ENCODE measurements around the gene PURB. TPM values are rescaled to one million over a fixed set of nuclear protein-coding genes. Genes with fewer than 3 reads are reported as not detected.
"Not testable (repeated sequence)": the region's sequence is repeated elsewhere in the genome, so short reads cannot be mapped to it uniquely, and the experiment has no call there.

Gene PURB
- total RNA-seq (29.9 TPM), polyA plus RNA-seq (1 to 10 TPM; 1.1 to 2.5 (median 1.9) TPM)

DNA sequence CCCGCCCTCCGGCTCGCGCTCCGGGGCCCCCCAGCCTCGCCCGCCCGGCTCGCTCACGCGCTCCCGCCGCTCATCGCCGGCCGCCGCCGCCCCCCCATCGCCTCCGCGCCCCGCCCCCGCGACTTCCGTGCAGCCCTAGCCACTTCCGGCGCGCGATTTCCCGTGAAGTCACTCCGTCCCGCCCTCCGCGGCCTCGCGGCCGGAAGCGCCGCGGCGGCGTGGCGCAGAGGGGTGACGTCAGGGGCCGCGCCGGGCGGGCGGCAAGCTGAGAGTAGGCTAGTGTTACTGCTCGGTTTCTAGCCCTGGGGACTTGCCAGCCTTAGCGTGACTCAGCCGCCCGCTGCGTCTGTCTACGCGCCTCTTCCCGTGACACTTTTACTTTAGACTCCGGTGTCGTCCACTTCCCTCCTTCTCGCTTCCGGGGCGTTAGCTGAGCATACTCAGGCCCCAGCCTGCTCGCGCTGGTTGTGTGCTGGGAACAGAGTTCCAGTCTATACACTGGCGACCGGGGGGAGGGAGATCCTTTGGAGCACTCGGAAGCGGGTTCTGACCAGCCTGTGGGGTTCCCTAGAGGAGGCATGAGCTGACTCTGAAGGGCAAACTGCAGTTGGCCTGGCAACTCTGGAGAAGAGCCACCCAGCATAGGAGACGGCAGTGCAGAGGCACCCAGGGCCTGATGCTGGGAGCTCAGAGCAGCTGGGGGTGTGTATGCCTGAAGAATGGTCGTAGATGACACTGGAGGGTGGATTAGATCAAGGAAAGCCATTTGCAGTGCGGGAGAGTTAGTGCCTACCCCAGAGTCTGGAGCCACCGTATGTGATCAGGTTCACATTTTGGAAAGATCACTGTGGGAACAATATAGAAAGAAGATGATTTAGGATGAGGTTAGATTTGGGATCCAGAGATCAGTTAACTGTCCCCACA, at the start of gene PURB:
TSS of gene PURB (minus strand) at position 137 of the 924 bp plus-strand sequence. CDS start 182 bp downstream, outside the sequence.
- peaks cover 51% of the 10 kb centered on the region for H3K4me1 ChIP-seq (ENCODE audit: control insufficient read depth, insufficient read depth, low read length, poor library complexity, severe bottlenecking)
- Mint-ChIP-seq H3K4me1 (peaks cover 5 to 47% (median 32%) of the 10 kb centered on the region in 4 donors), H3K4me3 (peak within 1 kb of the TSS; percentile 94 to 96 (median 96)), H3K36me3 (peaks cover 5% of the 10 kb centered on the region), H3K9me3 (peaks cover 0 to 11% (median 0%) of the 10 kb centered on the region in 7 donors), H3K27me3 (peaks cover 5% of the 10 kb centered on the region), H3K27ac (peak within 1 kb of the TSS; percentile 99 to 100 (median 99))
- H3K27ac ChIP-seq (ENCODE audit: insufficient read depth, low read length, poor library complexity, severe bottlenecking) = peak within 1 kb of the TSS; percentile 100
- H3K36me3 ChIP-seq (ENCODE audit: control insufficient read depth, insufficient read depth, low read length) = no peaks in the 10 kb centered on the region
- ATAC-seq (ENCODE audit: low read depth in 2 of 2) = peak; percentile 92
- peak; percentile 95 to 97 (median 96) for DNase-seq
- H3K27me3 ChIP-seq (ENCODE audit: control insufficient read depth, insufficient read depth, low read length) = no peaks in the 10 kb centered on the region
- H3K4me3 ChIP-seq (ENCODE audit: low read depth, low read length) = peak within 1 kb of the TSS; percentile 90
- H3K9me3 ChIP-seq (ENCODE audit: control insufficient read depth in 2 of 2, low read length in 2 of 2) = peaks cover 3 to 4% of the 10 kb centered on the region in 2 experiments

DNA sequence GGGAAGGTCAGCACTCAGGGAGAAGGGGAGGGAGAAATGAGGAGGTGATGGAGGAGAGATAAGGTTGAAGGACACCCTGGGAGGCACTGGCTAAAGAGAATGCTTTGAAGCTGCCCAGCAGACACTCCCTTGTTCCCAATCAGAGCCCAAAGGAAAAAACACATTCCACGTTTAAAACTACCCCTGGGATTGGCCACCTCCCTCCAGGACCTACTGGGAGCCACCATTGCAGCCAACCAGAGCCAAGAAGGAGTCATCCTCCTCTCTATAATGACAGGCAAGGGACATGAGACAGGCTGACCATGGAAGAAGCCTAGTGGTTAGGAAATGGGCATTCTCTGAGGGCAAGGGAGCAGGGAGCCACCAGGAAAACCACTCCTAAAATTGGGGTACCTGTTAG, 49.7 kb upstream of the PURB start:
- Histone ChIP-seq H3K4me1 (ENCODE audit: control insufficient read depth, insufficient read depth, low read length, poor library complexity, severe bottlenecking) (no peaks in the 10 kb centered on the region), H3K27me3 (ENCODE audit: control insufficient read depth, insufficient read depth, low read length) (peaks cover 5% of the 10 kb centered on the region), H3K4me3 (ENCODE audit: low read depth, low read length) (no peak overlapping the region), H3K9me3 (ENCODE audit: control insufficient read depth in 2 of 2, low read length in 2 of 2) (no peaks in the 10 kb centered on the region), H3K36me3 (ENCODE audit: control insufficient read depth, insufficient read depth, low read length) (no peaks in the 10 kb centered on the region), H3K27ac (ENCODE audit: insufficient read depth, low read length, poor library complexity, severe bottlenecking) (no peak overlapping the region)
- Mint-ChIP-seq H3K36me3 (no peaks in the 10 kb centered on the region), H3K4me3 (no peak overlapping the region), H3K27me3 (peaks cover 36% of the 10 kb centered on the region), H3K27ac (no peak overlapping the region), H3K9me3 (no peaks in the 10 kb centered on the region), H3K4me1 (peaks cover 0 to 8% (median 2%) of the 10 kb centered on the region in 4 donors)
- no peak for ATAC-seq (ENCODE audit: low read depth in 2 of 2)
- no peak for DNase-seq

DNA sequence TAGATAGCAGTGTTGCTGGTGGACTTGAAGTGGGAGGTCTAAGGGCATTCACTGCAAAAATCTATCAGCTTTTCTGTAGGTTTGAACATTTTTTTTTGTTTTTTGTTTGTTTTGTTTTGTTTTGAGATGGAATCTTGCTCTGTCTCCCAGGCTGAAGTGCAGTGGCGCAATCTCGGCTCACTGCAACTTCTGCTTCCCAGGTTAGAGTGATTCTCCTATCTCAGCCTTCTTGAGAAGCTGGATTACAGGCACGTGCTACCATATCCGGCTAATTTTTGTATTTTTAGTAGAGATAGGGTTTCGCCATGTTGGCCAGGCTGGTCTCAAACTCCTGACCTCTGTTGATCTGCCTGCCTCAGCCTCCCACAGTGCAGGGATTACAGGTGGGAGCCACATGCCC, 49.2 kb upstream of the PURB start:
- H3K27ac ChIP-seq (ENCODE audit: insufficient read depth, low read length, poor library complexity, severe bottlenecking); H3K4me3 ChIP-seq (ENCODE audit: low read depth, low read length); H3K27ac Mint-ChIP-seq; H3K9me3 ChIP-seq (ENCODE audit: control insufficient read depth in 2 of 2, low read length in 2 of 2); H3K4me3 Mint-ChIP-seq; H3K4me1 ChIP-seq (ENCODE audit: control insufficient read depth, insufficient read depth, low read length, poor library complexity, severe bottlenecking); H3K27me3 ChIP-seq (ENCODE audit: control insufficient read depth, insufficient read depth, low read length); H3K9me3 Mint-ChIP-seq; H3K36me3 Mint-ChIP-seq; H3K4me1 Mint-ChIP-seq; DNase-seq; ATAC-seq (ENCODE audit: low read depth in 2 of 2); H3K36me3 ChIP-seq (ENCODE audit: control insufficient read depth, insufficient read depth, low read length): not testable (repeated sequence)
- peaks cover 38% of the 10 kb centered on the region for H3K27me3 Mint-ChIP-seq

DNA sequence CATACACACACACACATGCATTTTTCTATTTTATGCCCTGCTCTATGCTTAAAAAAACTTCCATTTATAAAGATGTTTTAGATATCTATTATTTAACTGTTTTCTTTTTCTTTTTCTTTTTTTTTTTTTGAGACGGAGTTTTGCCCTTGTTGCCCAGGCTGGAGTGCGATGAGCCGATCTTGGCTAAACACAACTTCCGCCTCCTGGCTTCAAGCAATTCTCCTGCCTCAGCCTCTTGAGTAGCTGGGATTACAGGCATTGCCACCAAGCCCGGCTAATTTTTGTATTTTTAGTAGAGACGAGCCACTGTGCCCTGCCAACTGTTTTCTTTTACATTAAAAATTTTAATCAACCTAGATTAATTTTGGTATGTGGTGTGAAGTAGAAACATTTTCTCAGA, 45.6 kb upstream of the PURB start:
- no peak for ATAC-seq (ENCODE audit: low read depth in 2 of 2)
- Mint-ChIP-seq H3K27ac (no peak overlapping the region), H3K4me1 (peaks cover 0 to 5% (median 0%) of the 10 kb centered on the region in 4 donors), H3K9me3 (no peaks in the 10 kb centered on the region), H3K36me3 (no peaks in the 10 kb centered on the region), H3K27me3 (peaks cover 34% of the 10 kb centered on the region), H3K4me3 (peak overlapping the region in 1 of 4 donors; percentile 66)
- H3K9me3 ChIP-seq (ENCODE audit: control insufficient read depth in 2 of 2, low read length in 2 of 2) = no peaks in the 10 kb centered on the region
- H3K4me1 ChIP-seq (ENCODE audit: control insufficient read depth, insufficient read depth, low read length, poor library complexity, severe bottlenecking) = no peaks in the 10 kb centered on the region
- H3K27me3 ChIP-seq (ENCODE audit: control insufficient read depth, insufficient read depth, low read length) = peaks cover 4% of the 10 kb centered on the region
- no peak overlapping the region for H3K4me3 ChIP-seq (ENCODE audit: low read depth, low read length)
- no peak overlapping the region for H3K27ac ChIP-seq (ENCODE audit: insufficient read depth, low read length, poor library complexity, severe bottlenecking)
- H3K36me3 ChIP-seq (ENCODE audit: control insufficient read depth, insufficient read depth, low read length) = no peaks in the 10 kb centered on the region
- no peak for DNase-seq

DNA sequence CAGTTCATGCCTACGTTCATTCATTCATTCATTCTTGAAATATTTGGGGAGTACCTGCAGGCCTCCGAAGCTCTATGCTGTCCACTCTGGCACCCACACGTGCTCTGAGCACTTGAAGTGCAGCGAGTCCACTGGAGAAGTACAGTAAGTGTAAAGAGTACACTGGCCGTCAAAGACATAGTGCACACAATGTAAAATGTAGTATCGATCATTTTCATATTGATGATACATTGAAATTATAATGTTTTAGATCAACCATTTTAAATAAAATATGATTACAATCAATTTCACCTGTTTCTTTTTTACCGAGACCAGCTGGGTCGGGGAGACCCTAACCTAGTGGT, 37.0 kb upstream of the PURB start:
- peaks cover 0 to 5% (median 1%) of the 10 kb centered on the region in 4 donors for H3K4me1 Mint-ChIP-seq
- Histone ChIP-seq H3K4me3 (ENCODE audit: low read depth, low read length) (no peak overlapping the region), H3K27ac (ENCODE audit: insufficient read depth, low read length, poor library complexity, severe bottlenecking) (no peak overlapping the region), H3K4me1 (ENCODE audit: control insufficient read depth, insufficient read depth, low read length, poor library complexity, severe bottlenecking) (no peaks in the 10 kb centered on the region), H3K27me3 (ENCODE audit: control insufficient read depth, insufficient read depth, low read length) (no peaks in the 10 kb centered on the region), H3K36me3 (ENCODE audit: control insufficient read depth, insufficient read depth, low read length) (no peaks in the 10 kb centered on the region), H3K9me3 (ENCODE audit: control insufficient read depth in 2 of 2, low read length in 2 of 2) (no peaks in the 10 kb centered on the region)
- no peak overlapping the region for H3K4me3 Mint-ChIP-seq
- H3K27me3 Mint-ChIP-seq = peaks cover 4% of the 10 kb centered on the region
- H3K27ac Mint-ChIP-seq = no peak overlapping the region
- DNase-seq = no peak
- H3K36me3 Mint-ChIP-seq = no peaks in the 10 kb centered on the region
- H3K9me3 Mint-ChIP-seq = no peaks in the 10 kb centered on the region
- peak; percentile 9 to 19 for ATAC-seq (ENCODE audit: low read depth in 2 of 2)

DNA sequence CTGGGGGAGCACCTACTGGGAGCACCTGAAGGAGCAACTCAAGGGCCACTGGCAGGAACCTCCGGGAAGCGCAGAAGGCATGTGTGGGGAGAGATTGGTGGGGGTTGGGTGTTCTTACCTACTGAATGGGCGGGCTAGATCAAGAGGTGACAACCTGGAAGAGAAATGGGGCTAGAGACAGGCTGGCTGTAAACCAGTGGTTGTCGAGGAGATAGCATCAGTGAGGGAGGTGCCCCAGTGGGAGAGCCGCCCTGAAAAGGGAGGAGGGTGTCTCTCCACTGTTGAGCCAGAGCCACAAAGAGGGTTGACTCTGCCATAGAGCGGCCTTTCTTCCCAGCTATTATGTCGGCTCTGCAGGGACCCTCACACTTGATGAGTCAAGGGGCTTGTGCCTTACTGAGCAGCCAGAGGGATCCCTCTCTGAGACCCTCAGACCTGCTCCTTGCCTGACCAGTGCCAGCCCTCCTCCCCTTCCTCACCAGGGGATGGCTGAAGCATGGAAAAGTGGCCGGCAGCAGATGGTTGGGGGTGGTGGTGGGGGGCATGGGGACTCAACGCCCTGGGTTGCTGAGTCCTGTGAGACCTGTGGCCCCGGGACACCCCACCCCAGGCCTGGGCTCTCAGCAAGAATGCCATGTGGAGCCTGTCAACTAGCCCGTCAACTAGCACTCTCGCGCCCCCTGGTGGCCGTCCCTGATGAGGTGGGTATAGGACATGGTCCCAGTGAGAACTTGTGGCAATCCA, 36.4 kb upstream of the PURB start:
- Histone ChIP-seq H3K9me3 (ENCODE audit: control insufficient read depth in 2 of 2, low read length in 2 of 2) (no peaks in the 10 kb centered on the region), H3K27ac (ENCODE audit: insufficient read depth, low read length, poor library complexity, severe bottlenecking) (no peak overlapping the region), H3K36me3 (ENCODE audit: control insufficient read depth, insufficient read depth, low read length) (no peaks in the 10 kb centered on the region), H3K27me3 (ENCODE audit: control insufficient read depth, insufficient read depth, low read length) (no peaks in the 10 kb centered on the region), H3K4me3 (ENCODE audit: low read depth, low read length) (no peak overlapping the region), H3K4me1 (ENCODE audit: control insufficient read depth, insufficient read depth, low read length, poor library complexity, severe bottlenecking) (no peaks in the 10 kb centered on the region)
- H3K4me1 Mint-ChIP-seq = peaks cover 0 to 5% (median 1%) of the 10 kb centered on the region in 4 donors
- H3K4me3 Mint-ChIP-seq = peak overlapping the region in 1 of 4 donors; percentile 32
- H3K27me3 Mint-ChIP-seq = peaks cover 4% of the 10 kb centered on the region
- H3K27ac Mint-ChIP-seq = no peak overlapping the region
- peak; percentile 84 to 85 (median 85) for DNase-seq
- no peaks in the 10 kb centered on the region for H3K36me3 Mint-ChIP-seq
- no peaks in the 10 kb centered on the region for H3K9me3 Mint-ChIP-seq
- peak; percentile 90 to 97 for ATAC-seq (ENCODE audit: low read depth in 2 of 2)

DNA sequence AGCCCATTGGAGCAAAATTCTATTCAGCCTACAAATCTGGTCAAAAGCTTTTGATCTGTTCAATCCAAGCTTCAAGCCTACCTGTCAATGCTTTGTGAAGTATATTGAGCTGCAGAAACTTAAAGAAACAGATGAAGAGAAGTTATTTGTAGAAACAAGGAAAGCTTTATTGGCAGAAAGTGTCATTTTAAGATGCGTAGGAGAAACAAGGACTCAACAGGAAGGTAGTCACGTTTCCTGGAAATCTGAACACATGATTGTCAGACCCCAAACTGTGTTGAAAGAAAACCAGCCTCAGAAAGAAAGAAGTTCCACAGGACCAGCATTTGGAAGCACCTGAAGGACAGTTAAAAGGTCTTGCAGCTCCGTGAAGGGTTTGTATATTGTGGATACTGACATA, 34.8 kb upstream of the PURB start:
- ATAC-seq (ENCODE audit: low read depth in 2 of 2) = no peak
- no peak for DNase-seq
- Histone ChIP-seq H3K4me1 (ENCODE audit: control insufficient read depth, insufficient read depth, low read length, poor library complexity, severe bottlenecking) (peaks cover 1% of the 10 kb centered on the region), H3K27me3 (ENCODE audit: control insufficient read depth, insufficient read depth, low read length) (no peaks in the 10 kb centered on the region), H3K4me3 (ENCODE audit: low read depth, low read length) (no peak overlapping the region), H3K9me3 (ENCODE audit: control insufficient read depth in 2 of 2, low read length in 2 of 2) (no peaks in the 10 kb centered on the region), H3K36me3 (ENCODE audit: control insufficient read depth, insufficient read depth, low read length) (no peaks in the 10 kb centered on the region), H3K27ac (ENCODE audit: insufficient read depth, low read length, poor library complexity, severe bottlenecking) (no peak overlapping the region)
- peak overlapping the region in 1 of 3 donors; percentile 23 for H3K27ac Mint-ChIP-seq
- no peak overlapping the region for H3K4me3 Mint-ChIP-seq
- no peaks in the 10 kb centered on the region for H3K36me3 Mint-ChIP-seq
- peaks cover 1 to 7% (median 3%) of the 10 kb centered on the region in 4 donors for H3K4me1 Mint-ChIP-seq
- peaks cover 4% of the 10 kb centered on the region for H3K27me3 Mint-ChIP-seq
- H3K9me3 Mint-ChIP-seq = no peaks in the 10 kb centered on the region
